Mucosa of descending colon (tissue), 3 donors: Measurements from ENCODE around the gene PAK5. TPM values are rescaled to one million over a fixed set of nuclear protein-coding genes. Genes with fewer than 3 reads are reported as not detected.

Experiments
- ATAC-seq: fragments of 200-7000 bp; cut with Tn5 transposase; one replicate; pipeline ENCODE4 v1.9.1; 2020; ENCODE audit warnings: mild to moderate bottlenecking, moderate library complexity
- DNase-seq, 3 donors: peaks; one replicate each; pipeline ENCODE4 v3.0.0-alpha.2; 2020
- H3K36me3 ChIP-seq: fragments of 200-600 bp; one replicate; pipeline ENCODE4 v1.8.0; 2021; ENCODE audit warnings: low read depth, mild to moderate bottlenecking
- H3K4me1 ChIP-seq: fragments of 200-600 bp; one replicate; pipeline ENCODE4 v1.8.0; 2021; ENCODE audit warnings: low read depth, mild to moderate bottlenecking
- H3K4me3 ChIP-seq: fragments of 200-600 bp; one replicate; pipeline ENCODE4 v1.8.0; 2021; ENCODE audit warnings: mild to moderate bottlenecking
- H3K9me3 ChIP-seq: fragments of 200-600 bp; one replicate; pipeline ENCODE4 v1.8.0; 2021; ENCODE audit warnings: mild to moderate bottlenecking
- intact Hi-C, 2 donors: fragments of 100-400 bp; cut with DNase I in 1 of 2; cut with micrococcal nuclease in 1 of 2; formaldehyde crosslinking; loops; one replicate each; pipeline versions ENCODE4 v1.11.0 to v1.11.1; 2022; cut with DNase I, micrococcal nuclease
- total RNA-seq, 3 donors: library from RNA; stranded (reverse); fragmentation: NEBNext Ultra II Directional in 2 of 3; extraction: Animal tissue kit (Norgen Biotek cat#: 25700) in 2 of 3; gene quantifications; one replicate each; pipeline versions ENCODE4 v1.2.1 to v1.2.4, GENCODE V29; 2021 to 2023
- TF ChIP-seq, protein P1 (sequence below): fragments of 200-600 bp; IDR thresholded peaks from one replicate; pipeline ENCODE4 v1.8.0; 2022; ENCODE audit warnings: antibody characterized with exemption, mild to moderate bottlenecking
- donor health status: DM: no; HTN: no; CAD: no; lungs with moderate emphysema.
- donor health status: DM: no; HTN: no; CAD: no.
- donor health status: DM: no; HTN: yes; CAD: no.

Gene PAK5
- total RNA-seq, 3 donors from 2014 or later: 0.06 to 0.13 TPM; not detected in 1

DNA sequence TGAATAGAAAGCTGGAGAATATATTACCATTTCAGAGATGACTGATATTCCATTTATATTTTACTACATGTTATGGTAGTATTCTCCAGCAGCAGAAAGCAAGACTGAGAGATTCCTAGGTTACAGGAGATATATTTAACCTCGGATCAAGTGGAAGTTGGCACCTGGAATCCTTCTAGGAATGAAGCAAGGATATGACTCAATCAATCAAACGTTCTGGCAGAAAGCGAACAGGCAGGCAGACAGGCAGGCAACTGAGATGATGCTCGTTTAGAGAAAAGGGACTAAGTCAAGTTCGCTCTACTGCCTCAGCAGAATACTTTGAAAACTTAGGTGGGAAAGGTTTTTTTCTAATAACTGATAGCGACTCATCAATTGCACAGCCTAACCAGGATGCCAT is 46.2 kb downstream of the PAK5 start:
- Histone ChIP-seq H3K9me3 (no peaks in the 10 kb centered on the region), H3K4me3 (no peak overlapping the region), H3K36me3 (no peaks in the 10 kb centered on the region), H3K4me1 (no peaks in the 10 kb centered on the region)
- DNase-seq (no peak), ATAC-seq (no peak)
- intact Hi-C loops: no loop called here
- TF ChIP-seq, protein P1, sequence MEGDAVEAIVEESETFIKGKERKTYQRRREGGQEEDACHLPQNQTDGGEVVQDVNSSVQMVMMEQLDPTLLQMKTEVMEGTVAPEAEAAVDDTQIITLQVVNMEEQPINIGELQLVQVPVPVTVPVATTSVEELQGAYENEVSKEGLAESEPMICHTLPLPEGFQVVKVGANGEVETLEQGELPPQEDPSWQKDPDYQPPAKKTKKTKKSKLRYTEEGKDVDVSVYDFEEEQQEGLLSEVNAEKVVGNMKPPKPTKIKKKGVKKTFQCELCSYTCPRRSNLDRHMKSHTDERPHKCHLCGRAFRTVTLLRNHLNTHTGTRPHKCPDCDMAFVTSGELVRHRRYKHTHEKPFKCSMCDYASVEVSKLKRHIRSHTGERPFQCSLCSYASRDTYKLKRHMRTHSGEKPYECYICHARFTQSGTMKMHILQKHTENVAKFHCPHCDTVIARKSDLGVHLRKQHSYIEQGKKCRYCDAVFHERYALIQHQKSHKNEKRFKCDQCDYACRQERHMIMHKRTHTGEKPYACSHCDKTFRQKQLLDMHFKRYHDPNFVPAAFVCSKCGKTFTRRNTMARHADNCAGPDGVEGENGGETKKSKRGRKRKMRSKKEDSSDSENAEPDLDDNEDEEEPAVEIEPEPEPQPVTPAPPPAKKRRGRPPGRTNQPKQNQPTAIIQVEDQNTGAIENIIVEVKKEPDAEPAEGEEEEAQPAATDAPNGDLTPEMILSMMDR: no peak

DNA sequence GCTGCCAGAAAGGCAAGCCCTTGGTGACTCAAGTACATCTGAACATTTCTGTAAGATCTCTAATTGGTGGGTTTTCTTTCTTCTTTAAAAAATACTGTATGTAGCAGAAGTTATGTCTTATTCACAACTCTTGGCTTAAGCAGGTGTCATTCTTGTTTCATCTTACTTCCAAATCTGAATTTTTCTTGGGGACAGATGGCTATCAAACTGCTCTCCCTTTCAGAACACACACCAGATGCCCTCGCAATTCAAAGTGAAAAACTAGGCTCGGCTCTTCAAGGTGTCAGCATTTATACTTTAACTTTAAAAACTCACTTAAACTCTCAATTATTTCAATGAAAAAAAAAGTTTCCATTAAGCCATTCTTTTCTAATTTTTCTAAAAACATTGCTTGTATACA is 49.7 kb downstream of the PAK5 start:
- H3K4me3 ChIP-seq: no peak overlapping the region
- intact Hi-C loops: no loop called here
- no peak for DNase-seq
- ATAC-seq: no peak
- no peaks in the 10 kb centered on the region for H3K4me1 ChIP-seq
- H3K9me3 ChIP-seq: no peaks in the 10 kb centered on the region
- TF ChIP-seq, protein P1: no peak
- no peaks in the 10 kb centered on the region for H3K36me3 ChIP-seq

DNA sequence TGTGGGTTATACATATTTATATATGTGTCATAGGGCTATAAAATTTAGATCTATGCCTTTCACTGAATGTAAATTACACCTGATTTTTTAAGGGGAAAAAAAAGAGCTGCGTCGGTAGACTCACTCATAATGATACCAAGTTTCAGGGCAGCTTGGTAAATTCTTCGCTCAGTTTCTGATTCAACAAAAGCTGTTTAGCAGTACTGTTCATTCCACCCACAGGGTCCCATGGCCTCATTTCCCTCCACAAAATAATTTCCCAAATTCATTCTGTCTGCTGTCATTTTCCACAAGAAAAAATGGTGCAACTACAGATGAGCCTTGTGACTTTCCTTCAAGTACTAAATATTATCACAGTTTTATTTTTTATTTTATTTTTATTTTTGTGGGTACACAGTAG is 63.7 kb downstream of the PAK5 start:
- no peak overlapping the region for H3K4me3 ChIP-seq
- DNase-seq: no peak
- H3K9me3 ChIP-seq: no peaks in the 10 kb centered on the region
- intact Hi-C loops: no loop called here
- no peaks in the 10 kb centered on the region for H3K4me1 ChIP-seq
- TF ChIP-seq, protein P1: no peak
- no peak for ATAC-seq
- no peaks in the 10 kb centered on the region for H3K36me3 ChIP-seq

DNA sequence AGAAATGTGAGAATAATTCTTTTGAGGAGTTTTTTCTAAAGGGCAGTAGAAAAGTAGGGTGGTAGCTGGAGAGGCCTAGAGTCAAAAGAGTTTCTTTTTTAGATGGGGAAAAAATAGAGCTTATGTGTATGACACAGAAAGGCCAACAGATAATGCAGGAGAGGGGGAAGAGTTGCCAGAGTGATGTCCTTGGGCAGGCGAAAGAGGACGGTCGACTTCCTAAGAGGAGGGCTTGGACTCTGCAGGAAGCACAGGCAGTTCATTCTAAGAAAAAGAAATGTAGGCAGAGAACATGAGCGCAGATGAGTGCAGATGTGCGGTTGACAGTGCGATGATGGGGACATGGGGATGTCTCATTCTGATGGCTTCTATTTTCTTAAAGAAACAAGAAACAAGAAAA is 68.9 kb downstream of the PAK5 start:
- Histone ChIP-seq H3K4me1 (no peaks in the 10 kb centered on the region), H3K36me3 (no peaks in the 10 kb centered on the region), H3K9me3 (no peaks in the 10 kb centered on the region), H3K4me3 (no peak overlapping the region)
- TF ChIP-seq, protein P1: no peak
- no peak for ATAC-seq
- no peak for DNase-seq
- intact Hi-C loops: no loop called here

DNA sequence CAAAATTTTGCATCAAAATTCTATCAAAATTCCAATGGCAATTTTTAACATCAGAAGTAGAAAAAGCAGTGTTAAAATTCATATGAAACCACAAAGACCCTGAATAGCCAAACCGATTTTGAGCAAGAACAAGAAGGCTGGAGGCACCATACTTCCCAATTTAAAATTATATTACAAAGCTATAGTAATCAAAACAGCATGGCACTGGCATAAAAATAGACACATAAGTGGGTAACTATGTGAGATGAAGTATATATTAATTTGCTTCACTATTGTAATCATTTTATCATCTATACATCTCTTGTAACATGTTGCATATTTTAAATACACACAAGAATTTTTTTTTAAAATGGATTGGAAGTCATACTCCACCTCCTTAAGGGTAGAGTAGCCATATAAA is 77.4 kb downstream of the PAK5 start:
- intact Hi-C loops: no loop called here
- ATAC-seq: no peak
- H3K4me1 ChIP-seq: no peaks in the 10 kb centered on the region
- no peak for DNase-seq
- no peaks in the 10 kb centered on the region for H3K36me3 ChIP-seq
- TF ChIP-seq, protein P1: no peak
- H3K4me3 ChIP-seq: no peak overlapping the region
- peaks cover 10% of the 10 kb centered on the region for H3K9me3 ChIP-seq

DNA sequence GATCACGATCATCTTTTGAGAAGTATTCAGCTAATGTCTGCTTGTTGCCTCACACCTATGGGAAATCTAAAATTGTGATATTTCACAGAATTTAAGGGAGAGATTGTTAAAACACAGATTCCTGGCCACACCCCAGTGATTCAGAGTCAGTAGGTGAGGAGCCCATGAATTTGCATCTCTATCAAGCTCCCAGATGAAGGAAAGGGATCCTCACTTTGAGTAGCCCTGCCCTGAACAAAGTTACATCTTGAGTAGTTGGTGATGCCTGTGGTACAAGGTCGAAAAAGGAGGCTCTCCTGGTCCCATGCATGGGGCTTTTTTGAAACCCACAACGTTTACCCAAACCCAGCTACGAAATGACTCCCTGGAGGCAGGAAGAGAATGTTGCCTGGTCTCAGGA is 79.5 kb downstream of the PAK5 start:
- no peak overlapping the region for H3K4me3 ChIP-seq
- intact Hi-C loops: no loop called here
- no peak for DNase-seq
- H3K4me1 ChIP-seq: no peaks in the 10 kb centered on the region
- ATAC-seq: no peak
- no peaks in the 10 kb centered on the region for H3K36me3 ChIP-seq
- peaks cover 10% of the 10 kb centered on the region for H3K9me3 ChIP-seq
- TF ChIP-seq, protein P1: no peak
